H9 (cell line): Measurements from ENCODE around the gene PEMT. TPM values are rescaled to one million over a fixed set of nuclear protein-coding genes. Genes with fewer than 3 reads are reported as not detected.

Source experiments
- DNase-seq: peaks from one replicate; pipeline ENCODE4 v3.0.0-alpha.2; 2017
- H2AFZ ChIP-seq: one replicate; pipeline ENCODE4 v1.6.1; 2013; ENCODE audit warnings: mild to moderate bottlenecking, low read length, control low read depth, moderate library complexity
- H2AK5ac ChIP-seq: 2 replicates; pipeline ENCODE4 v1.6.1; 2013; ENCODE audit warnings: low read length, control low read depth, mixed read lengths; ENCODE audit not compliant: insufficient read length
- H2BK120ac ChIP-seq: one replicate; pipeline ENCODE4 v1.6.1; 2013; ENCODE audit warnings: low read depth, mild to moderate bottlenecking, low read length, control low read depth, inconsistent platforms; ENCODE audit not compliant: poor library complexity, severe bottlenecking
- H2BK12ac ChIP-seq: 2 replicates; pipeline ENCODE4 v1.6.1; 2013; ENCODE audit warnings: low read length, control low read depth, mixed read lengths, low read depth; ENCODE audit not compliant: insufficient read length
- H2BK15ac ChIP-seq: 2 replicates; pipeline ENCODE4 v1.6.1; 2013; ENCODE audit warnings: low read depth, low read length, control low read depth
- H2BK20ac ChIP-seq: one replicate; pipeline ENCODE4 v1.6.1; 2013; ENCODE audit warnings: low read depth, mild to moderate bottlenecking, low read length, control low read depth, inconsistent platforms; ENCODE audit not compliant: poor library complexity, severe bottlenecking
- H2BK5ac ChIP-seq: 2 replicates; pipeline ENCODE4 v1.6.1; 2013; ENCODE audit warnings: low read length, control low read depth, mixed read lengths; ENCODE audit not compliant: insufficient read length
- H3K14ac ChIP-seq: 2 replicates; pipeline ENCODE4 v1.6.1; 2013; ENCODE audit warnings: low read length, control low read depth; ENCODE audit not compliant: insufficient read depth
- H3K18ac ChIP-seq: 2 replicates; pipeline ENCODE4 v1.6.1; 2013; ENCODE audit warnings: low read depth, mild to moderate bottlenecking, mixed read lengths, low read length, control low read depth; ENCODE audit not compliant: insufficient read length
- H3K23ac ChIP-seq: 2 replicates; pipeline ENCODE4 v1.6.1; 2013; ENCODE audit warnings: low read length, control low read depth, mixed read lengths, low read depth; ENCODE audit not compliant: insufficient read length
- H3K23me2 ChIP-seq: 2 replicates; pipeline ENCODE4 v1.6.1; 2013; ENCODE audit warnings: low read depth, mild to moderate bottlenecking, mixed read lengths, low read length, control low read depth; ENCODE audit not compliant: insufficient read length, poor library complexity, severe bottlenecking
- H3K27ac ChIP-seq: 2 replicates; pipeline ENCODE4 v1.5.1; 2013; ENCODE audit warnings: low read length, control low read depth, mixed read lengths, low read depth; ENCODE audit not compliant: insufficient read length
- H3K27me3 ChIP-seq: 2 replicates; pipeline ENCODE4 v1.6.1; 2013; ENCODE audit warnings: low read length, control low read depth, inconsistent platforms; ENCODE audit not compliant: insufficient read depth
- H3K4ac ChIP-seq: 2 replicates; pipeline ENCODE4 v1.6.1; 2013; ENCODE audit warnings: low read depth, mild to moderate bottlenecking, control low read depth, inconsistent platforms, low read length, moderate library complexity
- H3K4me1 ChIP-seq: 2 replicates; pipeline ENCODE4 v1.6.1; 2013; ENCODE audit warnings: low read length, control low read depth, inconsistent platforms; ENCODE audit not compliant: insufficient read depth
- H3K4me2 ChIP-seq: 2 replicates; pipeline ENCODE4 v1.6.1; 2013; ENCODE audit warnings: low read length, control low read depth, mixed read lengths; ENCODE audit not compliant: insufficient read length, insufficient read depth
- H3K56ac ChIP-seq: 2 replicates; pipeline ENCODE4 v1.6.1; 2013; ENCODE audit warnings: low read depth, mild to moderate bottlenecking, mixed read lengths, low read length, control low read depth; ENCODE audit not compliant: insufficient read length
- H3K79me1 ChIP-seq: 2 replicates; pipeline ENCODE4 v1.6.1; 2013; ENCODE audit warnings: low read depth, mild to moderate bottlenecking, moderate library complexity, low read length, control low read depth, inconsistent platforms; ENCODE audit not compliant: insufficient read depth, poor library complexity, severe bottlenecking
- H3K79me2 ChIP-seq: 2 replicates; pipeline ENCODE4 v1.6.1; 2013; ENCODE audit warnings: low read length, control low read depth, inconsistent platforms; ENCODE audit not compliant: insufficient read depth
- H3K9ac ChIP-seq: 2 replicates; pipeline ENCODE4 v1.6.1; 2013; ENCODE audit warnings: low read length, control low read depth, mixed read lengths; ENCODE audit not compliant: insufficient read length; ENCODE audit errors: extremely low read depth
- H3K9me3 ChIP-seq: one replicate; pipeline ENCODE4 v1.6.1; 2013; ENCODE audit warnings: low read depth, low read length, inconsistent platforms; ENCODE audit not compliant: control insufficient read depth
- H3T11ph ChIP-seq: one replicate; pipeline ENCODE4 v1.6.1; 2013; ENCODE audit warnings: mild to moderate bottlenecking, low read length, control low read depth, inconsistent platforms
- H4K20me1 ChIP-seq: one replicate; pipeline ENCODE4 v1.6.1; 2013; ENCODE audit not compliant: control insufficient read depth, insufficient read length, insufficient read depth
- H4K5ac ChIP-seq: 2 replicates; pipeline ENCODE4 v1.6.1; 2013; ENCODE audit warnings: low read depth, mild to moderate bottlenecking, mixed read lengths, low read length, control low read depth; ENCODE audit not compliant: insufficient read length
- H4K8ac ChIP-seq: replicated peaks from 2 replicates; pipeline ENCODE4 v1.6.1; 2013; ENCODE audit warnings: low read length, control low read depth, mixed read lengths, low read depth; ENCODE audit not compliant: insufficient read length
- H4K91ac ChIP-seq: 2 replicates; pipeline ENCODE4 v1.6.1; 2013; ENCODE audit warnings: low read depth, mild to moderate bottlenecking, moderate library complexity, mixed read lengths, low read length, control low read depth; ENCODE audit not compliant: insufficient read length
- H3K27ac Mint-ChIP-seq, 3 experiments: 2 replicates in 2 of 3; 3 replicates in 1 of 3; pipeline ENCODE4 v1.8.0; 2020 to 2021; ENCODE audit warnings: mixed read lengths in 3 of 3, mild to moderate bottlenecking in 1 of 3, moderate library complexity in 1 of 3
- H3K27me3 Mint-ChIP-seq: 2 replicates; pipeline ENCODE4 v1.8.0; 2021; ENCODE audit warnings: low read depth, mild to moderate bottlenecking, moderate library complexity, mixed read lengths
- H3K36me3 Mint-ChIP-seq, 3 experiments: 2 replicates in 2 of 3; 3 replicates in 1 of 3; pipeline ENCODE4 v1.8.0; 2020 to 2021; ENCODE audit warnings: low read depth in 3 of 3, mixed read lengths in 3 of 3; ENCODE audit not compliant: insufficient read depth in 1 of 3
- H3K4me1 Mint-ChIP-seq, 2 experiments: 2 replicates each; pipeline ENCODE4 v1.8.0; 2020; ENCODE audit warnings: mixed read lengths in 2 of 2
- H3K4me3 Mint-ChIP-seq, 2 experiments: 2 replicates in 1 of 2; 3 replicates in 1 of 2; pipeline ENCODE4 v1.8.0; 2020 to 2021; ENCODE audit warnings: mild to moderate bottlenecking in 2 of 2, mixed read lengths in 2 of 2, moderate library complexity in 1 of 2
- H3K9me3 Mint-ChIP-seq, 2 experiments: 2 replicates in 1 of 2; 3 replicates in 1 of 2; pipeline ENCODE4 v1.8.0; 2020; ENCODE audit warnings: mild to moderate bottlenecking in 2 of 2, mixed read lengths in 2 of 2, moderate library complexity in 1 of 2
- CTCF ChIP-seq: fragments of 200-600 bp; sonication (generic); conservative IDR thresholded peaks from 3 replicates; pipeline ENCODE4 v1.8.0; 2021; ENCODE audit warnings: antibody characterized with exemption, mild to moderate bottlenecking
- WGBS: extraction: QIAGEN DNeasy Blood & Tissue Kit; methylation state at CpG from one replicate; pipeline ENCODE4 v1.1.7; 2013; ENCODE audit warnings: missing lambda C conversion rate, low lambda C conversion rate, mixed read lengths; ENCODE audit not compliant: insufficient read length; ENCODE audit errors: extremely low coverage; 5-methylcytosine and 5-hydroxymethylcytosine counted together
- total RNA-seq: library from RNA; stranded (reverse); gene quantifications from 2 replicates; pipeline ENCODE4 v1.2.1, GENCODE V29; 2021

PEMT gene
- total RNA-seq, 1 experiment from 2014 or later: 63.2 TPM

DNA sequence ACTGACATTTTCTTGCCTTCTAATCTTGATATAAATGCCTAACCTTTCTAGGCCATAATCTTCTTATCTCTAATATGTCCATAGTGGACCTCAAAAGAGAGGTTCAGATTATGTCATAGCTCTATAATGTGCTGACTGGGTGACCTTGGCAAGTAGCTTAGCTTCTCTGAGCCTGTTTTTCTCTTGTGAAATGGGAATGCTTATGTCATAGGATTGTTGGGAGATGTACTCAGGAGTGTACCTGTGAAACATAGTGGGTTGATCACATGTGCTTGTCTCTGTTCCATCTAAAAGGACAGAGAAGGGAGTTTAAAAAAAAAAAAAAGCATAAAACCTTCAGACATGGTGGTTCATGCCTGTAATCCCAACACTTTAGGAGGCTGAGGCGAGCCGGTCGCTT is 112.3 kb downstream of the PEMT start:
- Histone ChIP-seq H2AFZ (no peak overlapping the region), H3K9me3 (no peaks in the 10 kb centered on the region), H2BK120ac (no peak overlapping the region), H3K79me1 (peaks cover 5% of the 10 kb centered on the region), H3K23ac (no peak overlapping the region), H2AK5ac (no peak overlapping the region), H3K4me1 (no peaks in the 10 kb centered on the region), H2BK12ac (no peak overlapping the region), H4K5ac (no peak overlapping the region), H4K91ac (no peak overlapping the region), H4K20me1 (no peaks in the 10 kb centered on the region), H3K4me2 (no peak overlapping the region), H3T11ph (no peak overlapping the region), H3K9ac (no peak overlapping the region), H2BK20ac (no peak overlapping the region), H3K14ac (no peak overlapping the region), H3K79me2 (peaks cover 7% of the 10 kb centered on the region), H3K23me2 (peaks cover 4% of the 10 kb centered on the region), H3K4ac (no peak overlapping the region), H3K56ac (no peak overlapping the region), H3K27ac (no peak overlapping the region), H3K27me3 (no peaks in the 10 kb centered on the region), H2BK15ac (no peak overlapping the region), H2BK5ac (no peak overlapping the region), H4K8ac (no peak overlapping the region), H3K18ac (no peak overlapping the region)
- H3K36me3 Mint-ChIP-seq: peaks cover 0 to 13% (median 5%) of the 10 kb centered on the region in 3 experiments; a peak in 4 of 7 replicates
- WGBS: no CpG with 5 or more reads among the region's 3 CpGs
- H3K9me3 Mint-ChIP-seq: no peaks in the 10 kb centered on the region; a peak in 1 of 5 replicates
- H3K27me3 Mint-ChIP-seq: peaks cover 6% of the 10 kb centered on the region
- no peak overlapping the region for H3K27ac Mint-ChIP-seq
- no peak for TF ChIP-seq CTCF
- H3K4me1 Mint-ChIP-seq: peaks cover 12 to 13% of the 10 kb centered on the region in 2 experiments
- DNase-seq: no peak
- no peak overlapping the region; a peak in 1 of 5 replicates for H3K4me3 Mint-ChIP-seq
